ENCODE measurements around the gene PDE3B.

DNA sequence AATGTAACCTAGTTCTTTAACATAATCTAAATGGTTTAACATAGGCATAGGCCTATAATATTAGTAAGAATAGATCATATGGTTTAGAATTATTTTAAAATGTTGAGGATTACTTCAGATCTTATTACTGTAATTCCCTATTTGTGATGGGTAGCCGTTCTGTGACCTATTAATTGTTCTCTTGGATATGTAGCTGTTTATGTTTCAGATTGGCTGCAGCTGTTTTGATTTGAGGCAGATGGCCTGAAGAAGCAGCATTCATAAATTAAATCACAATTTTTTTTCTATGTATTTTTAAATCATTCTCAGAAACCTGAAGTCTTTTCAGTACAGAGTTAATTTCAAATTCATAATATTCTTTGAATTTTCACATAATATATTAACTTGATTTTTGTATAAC lies 104.5 kb downstream of the PDE3B start:
- TF ChIP-seq, protein P1, sequence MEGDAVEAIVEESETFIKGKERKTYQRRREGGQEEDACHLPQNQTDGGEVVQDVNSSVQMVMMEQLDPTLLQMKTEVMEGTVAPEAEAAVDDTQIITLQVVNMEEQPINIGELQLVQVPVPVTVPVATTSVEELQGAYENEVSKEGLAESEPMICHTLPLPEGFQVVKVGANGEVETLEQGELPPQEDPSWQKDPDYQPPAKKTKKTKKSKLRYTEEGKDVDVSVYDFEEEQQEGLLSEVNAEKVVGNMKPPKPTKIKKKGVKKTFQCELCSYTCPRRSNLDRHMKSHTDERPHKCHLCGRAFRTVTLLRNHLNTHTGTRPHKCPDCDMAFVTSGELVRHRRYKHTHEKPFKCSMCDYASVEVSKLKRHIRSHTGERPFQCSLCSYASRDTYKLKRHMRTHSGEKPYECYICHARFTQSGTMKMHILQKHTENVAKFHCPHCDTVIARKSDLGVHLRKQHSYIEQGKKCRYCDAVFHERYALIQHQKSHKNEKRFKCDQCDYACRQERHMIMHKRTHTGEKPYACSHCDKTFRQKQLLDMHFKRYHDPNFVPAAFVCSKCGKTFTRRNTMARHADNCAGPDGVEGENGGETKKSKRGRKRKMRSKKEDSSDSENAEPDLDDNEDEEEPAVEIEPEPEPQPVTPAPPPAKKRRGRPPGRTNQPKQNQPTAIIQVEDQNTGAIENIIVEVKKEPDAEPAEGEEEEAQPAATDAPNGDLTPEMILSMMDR (IDR thresholded peaks at IDR 0.05; ENCODE audit: insufficient read depth, low read length) = no peak
- TF ChIP-seq, protein P2, sequence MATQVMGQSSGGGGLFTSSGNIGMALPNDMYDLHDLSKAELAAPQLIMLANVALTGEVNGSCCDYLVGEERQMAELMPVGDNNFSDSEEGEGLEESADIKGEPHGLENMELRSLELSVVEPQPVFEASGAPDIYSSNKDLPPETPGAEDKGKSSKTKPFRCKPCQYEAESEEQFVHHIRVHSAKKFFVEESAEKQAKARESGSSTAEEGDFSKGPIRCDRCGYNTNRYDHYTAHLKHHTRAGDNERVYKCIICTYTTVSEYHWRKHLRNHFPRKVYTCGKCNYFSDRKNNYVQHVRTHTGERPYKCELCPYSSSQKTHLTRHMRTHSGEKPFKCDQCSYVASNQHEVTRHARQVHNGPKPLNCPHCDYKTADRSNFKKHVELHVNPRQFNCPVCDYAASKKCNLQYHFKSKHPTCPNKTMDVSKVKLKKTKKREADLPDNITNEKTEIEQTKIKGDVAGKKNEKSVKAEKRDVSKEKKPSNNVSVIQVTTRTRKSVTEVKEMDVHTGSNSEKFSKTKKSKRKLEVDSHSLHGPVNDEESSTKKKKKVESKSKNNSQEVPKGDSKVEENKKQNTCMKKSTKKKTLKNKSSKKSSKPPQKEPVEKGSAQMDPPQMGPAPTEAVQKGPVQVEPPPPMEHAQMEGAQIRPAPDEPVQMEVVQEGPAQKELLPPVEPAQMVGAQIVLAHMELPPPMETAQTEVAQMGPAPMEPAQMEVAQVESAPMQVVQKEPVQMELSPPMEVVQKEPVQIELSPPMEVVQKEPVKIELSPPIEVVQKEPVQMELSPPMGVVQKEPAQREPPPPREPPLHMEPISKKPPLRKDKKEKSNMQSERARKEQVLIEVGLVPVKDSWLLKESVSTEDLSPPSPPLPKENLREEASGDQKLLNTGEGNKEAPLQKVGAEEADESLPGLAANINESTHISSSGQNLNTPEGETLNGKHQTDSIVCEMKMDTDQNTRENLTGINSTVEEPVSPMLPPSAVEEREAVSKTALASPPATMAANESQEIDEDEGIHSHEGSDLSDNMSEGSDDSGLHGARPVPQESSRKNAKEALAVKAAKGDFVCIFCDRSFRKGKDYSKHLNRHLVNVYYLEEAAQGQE (IDR thresholded peaks at IDR 0.05; ENCODE audit: insufficient replicate concordance, low read depth) = no peak
- TF ChIP-seq POLR2AphosphoS5 (IDR thresholded peaks at IDR 0.05; ENCODE audit: low read depth) = no peak

All from HL-60 (cell line).